GM19467 (cell line): ENCODE results near the gene C19orf18.

Experiments
- ATAC-seq: cut with Tn5 transposase; IDR thresholded peaks from one replicate; pipeline ENCODE4 v1.9.1; 2021; ENCODE audit warnings: mild to moderate bottlenecking, moderate library complexity; ENCODE audit not compliant: unreplicated experiment

Gene C19orf18

DNA sequence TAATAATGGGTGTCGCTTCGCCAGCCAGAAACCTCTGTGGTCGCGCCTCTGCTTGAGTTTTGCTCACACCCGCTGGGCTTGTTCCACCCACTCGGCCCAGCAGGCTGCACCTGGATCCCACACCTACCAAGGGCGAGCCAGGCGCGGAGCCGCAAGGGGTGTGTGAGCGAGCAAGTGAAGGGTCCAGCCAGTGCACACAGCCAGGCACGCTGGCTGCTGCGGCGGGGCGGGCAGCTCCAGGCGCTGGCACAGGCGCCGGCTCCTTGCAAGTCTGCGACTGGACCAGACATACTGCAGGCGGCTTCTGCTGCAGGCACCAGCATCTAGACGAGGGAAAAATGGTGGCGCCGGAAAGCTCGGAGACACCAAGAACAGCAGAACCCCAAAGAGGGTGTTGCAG, 25.0 kb downstream of the C19orf18 start:
- ATAC-seq, result no peak

DNA sequence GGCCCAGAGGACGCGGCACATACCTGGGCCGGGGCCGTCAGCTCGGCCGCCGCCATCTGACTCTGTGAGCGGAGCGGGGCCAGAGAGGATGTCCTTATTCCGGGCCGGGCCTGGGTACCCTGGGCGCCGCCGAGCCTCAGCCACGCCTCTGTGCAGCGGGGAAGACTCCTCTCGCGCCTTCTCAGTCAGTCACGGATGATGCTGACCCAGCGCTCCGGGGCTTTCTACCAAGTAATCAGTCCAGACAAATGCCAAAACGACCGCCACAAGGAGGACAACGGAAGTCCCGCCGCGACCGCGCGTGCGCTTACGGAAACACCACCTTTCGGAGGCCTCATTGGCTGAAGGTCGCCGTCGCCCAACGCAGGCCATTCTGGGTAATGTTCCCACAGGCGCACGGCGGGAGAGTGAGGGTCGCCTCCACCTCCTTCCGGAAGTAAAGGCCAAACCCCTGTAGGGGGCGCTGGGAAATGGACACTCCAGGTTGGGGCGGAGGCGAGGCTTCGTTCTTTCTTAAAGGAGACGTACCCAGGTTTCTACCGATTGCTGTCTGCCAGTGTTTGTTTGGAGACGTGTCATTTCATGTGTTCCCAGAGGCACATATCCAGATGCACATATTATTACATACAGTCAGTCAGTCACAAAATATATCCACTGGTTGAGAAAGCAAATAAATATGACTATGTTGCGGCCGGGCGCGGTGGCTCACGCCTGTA, 26.8 kb downstream of the C19orf18 start, which contains the start of gene ZNF256:
TSS of gene ZNF256 (minus strand) at position 288 of the 716 bp plus-strand sequence. CDS start at position 56, 232 bp downstream.
- peak; percentile 90 for ATAC-seq

DNA sequence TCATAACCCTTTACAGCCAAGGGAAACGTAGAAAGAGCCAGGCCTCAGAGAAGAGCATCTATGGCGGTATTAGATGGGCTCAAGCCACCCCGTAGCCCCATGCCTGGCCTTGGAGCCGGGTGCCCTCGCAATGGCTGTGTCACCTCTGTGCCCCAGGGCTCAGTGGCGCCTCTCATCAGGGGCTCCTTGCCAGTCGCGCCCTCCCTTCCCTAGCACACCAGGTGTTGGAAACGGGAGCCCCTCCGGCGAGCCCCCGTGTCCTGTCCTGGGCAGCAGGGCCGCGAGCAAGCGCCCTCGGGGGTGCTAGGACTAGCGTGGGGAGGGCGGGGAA, 27.3 kb downstream of the C19orf18 start:
- ATAC-seq, result no peak

DNA sequence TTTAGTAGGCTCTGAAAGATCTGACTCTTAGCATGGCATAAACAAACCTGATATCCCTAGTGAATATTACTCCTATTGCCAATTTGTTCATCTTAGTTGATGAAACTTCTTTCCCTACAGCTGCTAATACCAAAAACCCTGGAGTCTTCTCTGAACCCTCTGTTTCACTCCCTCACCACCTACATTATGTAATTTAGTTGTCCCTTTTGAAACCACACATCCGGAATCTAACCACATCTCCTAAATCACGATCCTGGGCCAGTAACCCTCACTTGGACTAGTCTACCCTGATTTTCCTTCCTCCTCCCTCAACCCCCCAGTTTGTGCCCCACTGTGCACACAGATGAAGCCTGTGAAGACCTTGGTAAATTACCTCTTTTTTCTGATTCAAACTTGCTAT, 28.0 kb downstream of the C19orf18 start:
- no peak for ATAC-seq

DNA sequence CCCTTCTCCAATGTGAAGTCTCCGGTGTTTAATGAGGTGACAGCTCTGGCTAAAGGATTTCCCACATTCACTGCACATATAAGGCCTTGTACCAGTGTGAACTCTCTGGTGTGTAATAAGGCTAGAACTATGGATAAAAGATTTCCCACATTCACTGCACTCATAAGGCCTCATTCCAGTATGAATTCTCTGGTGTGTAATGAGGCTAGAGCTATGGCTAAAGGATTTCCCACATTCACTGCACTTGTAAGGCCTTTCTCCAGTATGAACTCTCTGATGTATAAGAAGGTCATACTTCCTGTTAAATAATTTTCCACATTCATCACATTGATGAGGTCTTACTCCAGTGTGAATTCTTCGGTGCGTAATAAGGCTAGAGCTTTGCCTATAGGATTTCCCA, 32.7 kb downstream of the C19orf18 start:
- no peak for ATAC-seq

DNA sequence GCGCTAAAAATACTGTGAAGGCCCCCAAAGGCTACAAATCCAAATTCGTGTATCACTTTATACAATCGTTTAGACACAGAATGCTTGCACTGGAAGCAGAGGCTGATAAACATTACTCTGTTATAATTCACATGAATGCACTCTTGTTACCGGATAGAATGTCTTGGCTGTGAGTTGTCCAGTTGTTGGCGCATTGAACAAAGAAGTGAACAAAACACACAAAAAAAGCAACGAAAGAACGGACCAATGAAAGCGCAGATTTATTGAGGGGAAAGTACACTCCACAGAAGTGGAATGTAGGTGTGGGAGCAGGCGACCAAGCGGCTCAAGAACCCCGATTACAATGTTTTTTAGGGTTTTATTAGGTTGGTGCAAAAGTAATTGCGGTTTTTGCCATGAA, 38.6 kb downstream of the C19orf18 start:
- no peak for ATAC-seq

DNA sequence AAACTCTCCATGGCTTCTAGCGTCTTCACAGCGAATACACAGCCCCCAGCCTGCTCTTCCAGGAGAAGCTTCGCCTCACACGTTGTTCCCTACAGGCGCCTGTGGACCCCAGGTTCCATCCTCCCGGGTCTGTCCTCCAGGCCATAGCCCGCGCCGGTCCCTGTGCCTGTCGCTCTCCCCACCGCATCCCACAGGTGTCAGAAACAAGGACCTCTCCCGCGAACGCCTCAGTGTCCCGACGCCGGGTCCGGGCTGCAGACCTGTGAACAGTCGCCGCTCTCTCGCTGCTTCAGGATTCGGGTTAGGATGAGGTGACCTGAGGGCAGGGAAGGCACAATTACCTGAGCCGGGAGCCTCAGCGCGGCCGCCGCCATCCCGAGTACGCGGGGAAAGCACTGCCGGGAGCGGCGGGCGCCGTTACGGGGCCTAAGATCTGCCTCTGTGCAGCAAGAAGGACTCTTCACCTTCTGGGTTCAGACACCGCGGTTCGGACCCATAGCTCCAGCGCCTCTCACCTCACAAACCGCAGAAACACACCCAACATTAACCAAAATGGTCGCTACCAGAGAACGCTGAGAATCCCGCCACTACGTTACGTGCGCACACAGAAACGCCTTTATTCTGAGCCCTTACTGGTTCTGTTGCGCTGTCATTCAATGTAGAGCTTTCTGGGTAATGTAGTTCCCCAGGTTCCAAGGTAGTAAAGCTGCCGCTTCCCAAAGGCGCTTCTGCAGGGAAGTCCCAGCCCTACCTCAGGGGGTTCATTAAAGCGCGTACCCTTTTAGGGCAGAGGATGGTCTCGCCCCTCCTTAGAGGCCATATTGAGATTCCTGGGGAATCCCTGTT, 39.3 kb downstream of the C19orf18 start, which contains the start of gene ZNF418:
TSS of gene ZNF418 (minus strand) at position 583 of the 846 bp plus-strand sequence. CDS start 1,580 bp downstream, outside the sequence.
- no peak for ATAC-seq

DNA sequence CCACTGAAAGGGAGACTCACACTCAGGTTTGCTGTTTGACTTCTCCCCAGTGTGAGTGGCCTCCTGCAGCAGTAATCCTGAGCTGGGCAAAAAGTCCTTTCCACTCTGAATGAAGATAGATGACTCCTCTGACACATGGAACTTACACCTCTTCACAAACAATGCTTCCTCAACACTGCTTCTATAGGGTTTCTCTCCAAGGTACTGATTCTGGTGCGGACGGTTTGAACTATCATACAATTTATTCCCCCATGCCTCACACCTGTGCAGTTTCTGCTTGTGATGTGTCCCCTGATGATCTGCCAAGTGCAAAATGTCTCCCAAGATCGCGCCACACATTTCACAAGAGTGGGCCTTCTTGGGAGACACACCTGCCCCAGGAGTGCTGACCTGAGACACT, 46.7 kb downstream of the C19orf18 start:
- ATAC-seq, result no peak

DNA sequence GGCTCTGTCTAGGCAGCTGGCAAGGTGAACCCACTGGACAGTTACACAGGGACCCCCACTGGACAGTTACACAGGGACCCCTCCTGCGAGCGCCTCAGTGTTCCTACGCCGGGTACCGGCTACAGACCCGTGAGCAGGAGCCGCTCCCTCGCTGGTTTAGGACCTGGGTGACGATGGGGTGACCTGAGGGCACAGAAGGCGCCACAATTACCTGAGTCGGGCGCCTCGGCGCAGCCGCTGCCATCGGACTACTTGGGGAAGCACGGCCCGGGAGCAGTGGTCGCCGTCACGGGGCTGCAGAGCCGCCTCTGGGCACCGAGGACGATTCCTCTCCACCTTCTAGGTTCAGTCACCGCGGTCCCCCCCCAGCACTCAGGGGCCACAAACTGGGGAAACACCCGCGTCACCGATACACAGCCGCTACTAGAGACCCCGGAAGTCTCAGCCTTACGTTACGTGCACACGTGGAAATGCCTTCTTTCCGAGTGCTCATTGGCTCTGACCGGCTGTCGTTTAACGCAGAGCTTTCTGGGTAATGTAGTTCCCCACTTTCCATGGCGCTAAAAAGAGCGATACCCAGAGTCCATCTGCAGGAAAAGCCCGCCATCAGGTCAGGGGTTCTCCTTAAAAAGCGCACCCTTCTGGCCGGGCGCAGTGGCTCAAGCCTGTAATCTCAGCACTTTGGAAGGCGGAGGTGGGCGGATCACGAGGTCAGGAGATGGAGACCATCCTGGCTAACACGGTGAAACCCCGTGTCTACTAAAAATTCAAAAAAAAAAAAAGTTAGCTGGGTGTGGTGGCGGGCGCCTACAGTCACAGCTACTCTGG, 58.0 kb downstream of the C19orf18 start, which contains the start of gene ZNF417:
TSS of gene ZNF417 (minus strand) at position 425 of the 828 bp plus-strand sequence. CDS start at position 244, 181 bp downstream.
- peak; percentile 98 for ATAC-seq

DNA sequence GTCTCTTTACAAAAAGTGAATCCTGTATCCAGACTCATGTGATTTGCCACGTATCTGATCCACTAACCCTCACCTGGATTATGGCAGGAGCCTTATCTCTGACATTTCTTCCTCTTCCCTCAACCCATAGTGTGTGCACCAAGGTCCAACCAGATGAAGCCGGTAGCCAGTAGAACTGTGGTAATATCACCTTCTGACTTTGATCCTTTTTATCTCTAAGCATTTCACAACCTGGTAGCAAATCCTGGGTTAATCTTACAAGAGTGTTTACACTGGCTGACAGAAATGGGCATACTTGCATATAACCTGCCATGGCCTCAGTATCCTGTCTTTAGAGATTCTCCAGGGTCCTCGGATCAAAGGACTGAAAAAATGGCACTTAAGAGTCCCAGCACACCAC, 59.8 kb downstream of the C19orf18 start:
- ATAC-seq, result no peak
